Left ventricle myocardium superior (tissue), 1 donor: Measurements from ENCODE around the gene TRIM36. TPM values are rescaled to one million over a fixed set of nuclear protein-coding genes. Genes with fewer than 3 reads are reported as not detected.

ENCODE experiments used
- ATAC-seq: fragments of 200-7000 bp; cut with Tn5 transposase; one replicate; pipeline ENCODE4 v1.9.1; 2020; ENCODE audit warnings: mild to moderate bottlenecking, moderate library complexity
- DNase-seq: peaks from one replicate; pipeline ENCODE4 v3.0.0-alpha.2; 2020
- intact Hi-C: fragments of 100-400 bp; cut with micrococcal nuclease; formaldehyde crosslinking; loops from one replicate; pipeline ENCODE4 v1.11.0; 2022
- total RNA-seq: library from RNA; stranded (reverse); fragmentation: NEBNext Ultra II Directional; extraction: Animal tissue kit (Norgen Biotek cat#: 25700); gene quantifications from one replicate; pipeline ENCODE4 v1.2.1, GENCODE V29; 2021
- donor health status: DM: no; HTN: yes; CAD: no; lungs with severe emphysema.

The TRIM36 gene
- total RNA-seq, 1 donor from 2014 or later, result 0.50 TPM

GRCh38 chr5:115168829-115169486 lies 750 bp downstream of the TRIM36 start:
- peak; percentile 34 for ATAC-seq
- intact Hi-C loops, result no loop called here
- peak; percentile 54 for DNase-seq

GRCh38 chr5:115166744-115167393 lies 2.8 kb downstream of the TRIM36 start:
- intact Hi-C loops, result no loop called here
- DNase-seq (no peak), ATAC-seq (no peak)

GRCh38 chr5:115165790-115166189 lies 3.9 kb downstream of the TRIM36 start:
- intact Hi-C loops, result no loop called here
- DNase-seq (no peak), ATAC-seq (no peak)

- ATAC-seq (no peak), DNase-seq (no peak)
- intact Hi-C loops, result no loop called here
These were observed 8.7 kb downstream of the TRIM36 start for GRCh38 chr5:115160975-115161475.

- no peak for ATAC-seq
- intact Hi-C loops, result no loop called here
- DNase-seq, result no peak
These were observed 18.4 kb downstream of the TRIM36 start for GRCh38 chr5:115151208-115151805.

- intact Hi-C loops, result no loop called here
These were observed 19.2 kb downstream of the TRIM36 start for GRCh38 chr5:115150512-115150911.

GRCh38 chr5:115147052-115147451 lies 22.7 kb downstream of the TRIM36 start:
- ATAC-seq (no peak), DNase-seq (no peak)
- intact Hi-C loops, result no loop called here

More at GRCh38 chr5:115150512-115150911, 19.2 kb downstream of the TRIM36 start:
- DNase-seq (no peak), ATAC-seq (no peak)

- intact Hi-C loops, result no loop called here
- ATAC-seq (no peak), DNase-seq (no peak)
These were observed 33.4 kb downstream of the TRIM36 start for GRCh38 chr5:115136294-115136693.

- DNase-seq, result no peak
- no peak for ATAC-seq
- intact Hi-C loops, result no loop called here
These were observed 37.2 kb downstream of the TRIM36 start for GRCh38 chr5:115132465-115132864.

- intact Hi-C loops, result no loop called here
- DNase-seq, result no peak
- ATAC-seq, result no peak
These were observed 43.4 kb downstream of the TRIM36 start for GRCh38 chr5:115126303-115126702.

GRCh38 chr5:115124741-115125140 lies 45.0 kb downstream of the TRIM36 start:
- DNase-seq (no peak), ATAC-seq (no peak)
- intact Hi-C loops, result no loop called here

GRCh38 chr5:115116001-115116400 lies 53.7 kb downstream of the TRIM36 start:
- DNase-seq, result no peak
- no peak for ATAC-seq
- intact Hi-C loops, result no loop called here

GRCh38 chr5:115109840-115110239 lies 59.9 kb downstream of the TRIM36 start:
- intact Hi-C loops, result no loop called here
- no peak for ATAC-seq
- DNase-seq, result no peak

GRCh38 chr5:115109356-115109755 lies 60.4 kb downstream of the TRIM36 start:
- no peak for ATAC-seq
- intact Hi-C loops, result no loop called here
- no peak for DNase-seq

GRCh38 chr5:115100319-115100955 lies 69.3 kb downstream of the TRIM36 start:
- no peak for ATAC-seq
- no peak for DNase-seq
- intact Hi-C loops, result no loop called here

- ATAC-seq (peak; percentile 29), DNase-seq (no peak)
- intact Hi-C loops, result loop anchor here (2.0 kb wide), 1 partner anchor 151 kb away; no protein-coding TSS in a partner anchor
These were observed 71.5 kb downstream of the TRIM36 start for GRCh38 chr5:115098041-115098702.

- DNase-seq (no peak), ATAC-seq (no peak)
- intact Hi-C loops, result no loop called here
These were observed 72.5 kb downstream of the TRIM36 start for GRCh38 chr5:115097236-115097635.

GRCh38 chr5:115096034-115096769 lies 73.5 kb downstream of the TRIM36 start:
- DNase-seq (no peak), ATAC-seq (no peak)
- intact Hi-C loops, result no loop called here

GRCh38 chr5:115087951-115088350 lies 81.8 kb downstream of the TRIM36 start:
- DNase-seq (no peak), ATAC-seq (no peak)
- intact Hi-C loops, result no loop called here
